NCI-H2171 treated with DMSO at 0.1 percent for 48 hours (cell line): ENCODE results near the gene OSBPL8.

ENCODE experiments used
- DNase-seq: peaks from one replicate; lab custom pipeline; 2025; lab: John Stamatoyannopoulos, UW

OSBPL8 gene

GRCh38 chr12:76470028-76470939 is 89.3 kb downstream of the OSBPL8 start:
- peak; percentile 4 for DNase-seq

- no peak for DNase-seq
These were observed 94.9 kb downstream of the OSBPL8 start for GRCh38 chr12:76464631-76465166.

- DNase-seq: no peak
These were observed 96.8 kb downstream of the OSBPL8 start for GRCh38 chr12:76462668-76463224.

- DNase-seq: no peak
These were observed 98.8 kb downstream of the OSBPL8 start for GRCh38 chr12:76460807-76461206.

GRCh38 chr12:76457818-76458217 is 101.8 kb downstream of the OSBPL8 start:
- DNase-seq: no peak

GRCh38 chr12:76457010-76457409 is 102.6 kb downstream of the OSBPL8 start:
- DNase-seq: no peak

GRCh38 chr12:76455582-76456345 is 103.8 kb downstream of the OSBPL8 start:
- DNase-seq: peak; percentile 75

GRCh38 chr12:76451528-76451927 is 108.0 kb downstream of the OSBPL8 start:
- no peak for DNase-seq

- no peak for DNase-seq
These were observed 108.9 kb downstream of the OSBPL8 start for GRCh38 chr12:76450690-76451089.

GRCh38 chr12:76449993-76450392 is 109.6 kb downstream of the OSBPL8 start:
- no peak for DNase-seq

- no peak for DNase-seq
These were observed 110.0 kb downstream of the OSBPL8 start for GRCh38 chr12:76449583-76449982.

- no peak for DNase-seq
These were observed 110.6 kb downstream of the OSBPL8 start for GRCh38 chr12:76449016-76449415.

- DNase-seq: no peak
These were observed 113.5 kb downstream of the OSBPL8 start for GRCh38 chr12:76446090-76446489.

GRCh38 chr12:76445462-76445861 is 114.1 kb downstream of the OSBPL8 start:
- no peak for DNase-seq

GRCh38 chr12:76444408-76444984 is 115.1 kb downstream of the OSBPL8 start:
- peak; percentile 36 for DNase-seq

GRCh38 chr12:76441016-76441415 is 118.6 kb downstream of the OSBPL8 start:
- DNase-seq: peak; percentile 96

GRCh38 chr12:76432733-76433132 is 126.8 kb downstream of the OSBPL8 start:
- no peak for DNase-seq

- DNase-seq: no peak
These were observed 131.5 kb downstream of the OSBPL8 start for GRCh38 chr12:76428117-76428516.

- DNase-seq: no peak
These were observed 133.4 kb downstream of the OSBPL8 start for GRCh38 chr12:76426160-76426559.

- no peak for DNase-seq
These were observed 134.6 kb downstream of the OSBPL8 start for GRCh38 chr12:76424941-76425340.

- no peak for DNase-seq
These were observed 136.8 kb downstream of the OSBPL8 start for GRCh38 chr12:76422543-76423438.
